GM18526 (cell line): ENCODE data around the gene GGACT.

Experiments used
- POLR2A ChIP-seq: IDR thresholded peaks from 3 replicates; pipeline ENCODE4 v1.6.1; 2011; ENCODE audit not compliant: insufficient read length; ENCODE audit errors: extremely low read depth

GGACT gene

DNA sequence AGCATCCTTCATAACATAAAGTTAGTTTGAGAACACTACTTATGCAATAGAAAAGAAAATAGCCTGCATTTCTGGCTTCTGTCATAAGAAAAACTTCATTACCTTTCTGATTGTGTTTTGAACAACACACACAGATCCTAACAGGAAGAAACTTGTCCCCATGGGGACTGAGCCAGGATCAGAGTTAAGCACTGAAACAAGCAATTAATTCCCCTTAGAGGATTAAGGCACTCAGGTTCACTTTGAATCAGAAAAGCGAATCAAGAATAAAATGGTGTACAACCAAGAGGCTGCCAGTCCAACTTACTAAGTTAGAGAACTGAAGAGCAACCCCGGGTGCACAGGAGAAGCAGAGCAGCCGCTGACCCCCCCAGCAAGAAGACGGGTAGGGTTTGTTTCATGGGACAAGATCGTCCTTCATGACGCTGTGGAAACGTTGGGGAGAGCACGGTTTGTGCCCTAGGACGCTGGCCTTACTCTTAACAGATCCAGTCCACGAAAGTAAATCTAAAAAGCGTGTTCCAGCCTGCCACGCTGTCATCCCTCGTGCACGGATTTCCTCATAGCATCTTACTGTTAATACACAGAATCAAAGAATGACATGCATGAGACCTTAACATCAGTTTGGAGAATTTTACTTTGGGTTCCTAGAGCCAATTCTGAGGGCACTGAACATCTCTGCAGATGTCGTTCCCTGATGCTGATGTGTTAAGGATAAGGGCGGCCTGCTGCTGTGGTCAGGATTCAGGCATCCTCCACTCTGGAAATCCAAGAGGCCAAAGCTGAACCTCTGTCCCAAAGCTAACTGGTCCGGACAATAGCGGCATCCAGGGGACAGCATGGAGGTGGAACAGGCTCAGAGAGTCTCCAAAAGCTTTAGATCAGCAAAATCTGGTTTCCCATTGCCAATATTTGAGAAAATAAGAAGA is 46.4 kb downstream of the GGACT start:
- no peak for TF ChIP-seq POLR2A

DNA sequence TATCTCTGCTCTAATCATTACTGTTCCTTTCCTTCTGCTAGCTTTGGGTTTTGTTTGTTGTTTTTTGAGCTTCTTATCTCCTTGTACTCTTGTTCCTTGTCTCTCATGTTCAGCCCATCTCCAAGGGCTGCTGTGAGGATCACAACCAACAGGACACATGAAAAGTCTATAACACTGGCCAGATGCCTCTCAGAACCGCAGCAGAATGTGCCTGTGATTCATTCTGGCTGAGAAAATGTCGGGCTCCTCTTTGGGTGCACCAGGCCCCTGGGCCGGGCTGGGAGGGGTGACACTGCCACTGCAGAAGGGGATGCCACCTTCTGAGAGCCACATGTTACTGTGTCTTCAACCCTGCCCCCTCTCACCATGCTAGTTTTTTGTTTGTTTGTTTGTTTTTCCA is 48.0 kb downstream of the GGACT start:
- no peak for TF ChIP-seq POLR2A

DNA sequence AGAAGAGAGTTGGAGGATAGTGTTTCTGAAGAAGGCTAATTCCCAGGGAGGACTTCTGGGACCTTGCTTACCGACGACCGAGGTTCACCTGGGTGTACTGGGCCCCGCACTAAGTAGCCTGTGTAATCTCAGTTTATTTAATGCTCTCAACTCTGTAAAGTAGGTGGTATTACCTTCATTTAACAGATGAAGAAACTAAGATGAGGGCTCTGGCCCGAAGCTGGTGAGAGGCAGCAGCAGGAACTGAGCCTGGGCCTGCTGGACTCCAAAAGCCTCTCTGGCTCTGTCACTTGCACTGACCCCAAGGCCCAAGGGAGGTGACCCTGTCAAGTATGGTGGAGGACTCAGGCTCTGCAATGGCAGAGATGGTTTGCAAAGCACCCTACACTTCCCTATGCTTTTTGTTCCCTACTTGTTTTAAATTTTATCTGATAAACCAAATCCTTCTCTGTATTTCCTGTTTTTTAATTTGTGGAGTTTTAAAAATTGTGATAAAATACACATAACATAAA is 50.6 kb downstream of the GGACT start:
- TF ChIP-seq POLR2A = no peak

DNA sequence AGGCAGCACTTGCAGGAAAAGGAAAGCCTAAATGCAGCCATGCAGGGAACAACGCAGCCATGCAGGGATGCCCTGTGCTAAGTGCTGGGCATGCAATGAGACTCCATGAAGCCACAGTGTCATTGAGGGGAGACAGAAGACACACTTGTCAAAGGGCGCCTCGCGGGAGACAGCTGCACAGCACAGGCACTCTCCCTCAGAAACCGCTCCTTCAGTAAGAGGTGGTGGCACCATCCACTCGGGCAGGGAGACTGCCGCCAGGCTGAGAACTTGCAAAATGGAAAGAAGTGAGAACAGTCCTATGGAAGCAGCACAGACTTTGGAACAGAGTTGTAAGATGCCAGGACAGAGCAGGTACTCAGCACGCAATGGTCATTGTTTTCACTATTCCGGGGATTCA is 51.1 kb downstream of the GGACT start:
- TF ChIP-seq POLR2A = no peak

DNA sequence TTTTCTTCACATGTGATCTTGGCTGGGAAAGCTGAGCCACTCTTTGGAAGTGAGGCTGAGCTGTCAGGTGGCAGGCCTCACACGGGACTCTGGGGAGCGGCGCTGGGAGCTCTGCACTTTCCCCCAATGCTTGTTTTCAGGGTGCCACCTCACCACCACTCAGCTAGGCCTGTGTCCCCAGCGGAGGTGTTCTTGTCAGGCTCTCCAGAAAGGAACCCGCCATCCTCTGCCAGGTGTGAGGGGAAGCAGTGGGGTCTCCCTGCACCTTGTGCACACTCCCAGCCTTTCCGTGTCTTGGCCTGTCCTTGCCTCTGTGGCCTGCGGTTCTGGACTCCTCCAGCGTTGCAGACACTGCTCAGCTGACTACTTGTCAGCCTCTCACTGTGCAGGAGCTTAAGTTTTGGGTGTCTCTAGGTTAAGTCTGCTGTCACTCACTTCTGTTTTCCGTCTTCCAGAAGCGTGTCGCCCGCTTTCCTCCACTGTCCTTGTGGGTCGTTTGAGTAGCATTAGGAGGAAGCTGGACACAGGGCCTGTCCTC is 51.9 kb downstream of the GGACT start:
- TF ChIP-seq POLR2A = no peak

DNA sequence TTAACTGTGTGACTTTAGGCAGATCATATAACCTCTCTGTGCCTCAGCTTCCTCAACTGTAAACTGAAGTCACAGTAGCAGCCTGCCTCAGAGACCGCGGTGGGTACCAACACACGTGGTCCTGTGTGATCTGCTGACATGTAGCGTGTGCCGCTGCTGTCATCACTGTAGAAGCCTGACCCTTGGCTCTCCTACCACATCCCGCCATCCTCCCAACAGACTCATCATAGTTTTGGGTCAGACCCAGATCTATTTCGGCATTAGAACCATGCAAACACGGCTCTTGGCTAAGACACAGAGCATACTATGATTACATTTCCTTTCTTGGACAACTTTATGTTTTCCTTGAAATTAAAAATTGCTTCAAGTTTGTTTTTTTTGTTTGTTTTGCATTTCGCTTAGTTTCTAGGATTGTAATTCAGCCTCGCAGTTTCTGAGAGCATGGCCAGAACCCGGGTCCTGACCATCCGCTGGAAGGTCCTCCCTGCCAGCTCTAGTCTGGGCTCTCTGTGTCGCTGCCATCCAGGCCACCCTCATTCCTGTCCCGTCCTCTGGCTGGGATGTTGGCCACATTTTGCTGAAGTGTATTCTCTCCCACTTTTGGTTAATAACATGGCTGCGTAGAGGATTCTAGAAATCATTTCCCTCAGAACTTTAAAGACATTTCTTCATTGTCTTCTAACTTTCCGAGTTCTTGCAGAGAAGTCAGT is 53.0 kb downstream of the GGACT start:
- no peak for TF ChIP-seq POLR2A

DNA sequence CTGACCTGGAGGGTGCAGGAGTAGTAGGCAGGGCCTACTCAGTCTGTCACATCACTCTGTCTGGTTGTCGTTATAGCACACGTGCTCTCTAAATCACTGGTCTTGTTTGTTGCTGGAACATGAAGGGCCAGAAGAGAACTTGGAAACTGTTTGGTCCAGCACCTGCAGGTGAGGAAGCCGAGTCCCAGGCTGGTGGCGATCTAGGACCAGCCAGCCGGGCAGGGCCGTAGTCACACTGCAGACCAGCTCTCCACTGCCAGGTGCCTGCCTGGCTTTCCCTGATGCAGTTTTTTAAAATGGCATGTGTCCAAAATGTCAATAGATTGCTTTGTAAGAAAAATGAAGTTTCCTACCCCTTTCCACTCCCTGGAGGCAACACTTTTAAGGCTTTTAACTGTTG is 53.7 kb downstream of the GGACT start:
- TF ChIP-seq POLR2A = no peak

DNA sequence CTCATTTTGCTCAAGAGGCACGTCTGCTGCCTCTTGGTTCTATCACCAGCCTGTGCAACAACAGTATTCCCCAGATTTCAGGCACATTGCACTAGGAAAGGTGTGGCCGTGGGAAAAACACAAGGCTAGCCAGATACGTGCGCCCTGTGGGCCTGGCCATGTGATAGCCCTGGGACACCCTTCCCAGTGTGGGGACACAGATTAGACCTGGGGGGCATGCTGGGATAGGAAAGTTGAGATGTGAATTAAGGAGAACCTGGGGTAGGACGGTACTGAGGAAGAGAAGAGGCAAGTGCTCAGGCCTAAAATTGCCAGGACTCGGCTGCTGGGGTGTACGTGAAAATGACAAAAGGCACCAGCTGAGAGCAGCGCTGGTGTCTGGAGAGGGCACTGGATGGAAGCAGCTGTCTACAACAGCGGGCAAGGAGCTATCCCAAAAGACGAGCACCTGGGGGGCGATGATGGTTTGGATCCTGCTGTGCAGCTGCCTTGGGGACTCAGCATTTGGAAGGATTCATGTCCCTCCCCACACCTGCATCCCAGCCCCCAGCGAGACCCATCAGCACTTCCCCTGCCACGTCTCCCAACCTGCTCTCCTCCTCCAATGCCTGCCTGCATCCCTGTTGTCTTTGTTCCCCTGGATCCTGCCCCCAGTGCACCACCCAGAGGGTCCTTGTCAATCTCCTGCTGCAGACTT is 54.3 kb downstream of the GGACT start:
- TF ChIP-seq POLR2A = no peak

DNA sequence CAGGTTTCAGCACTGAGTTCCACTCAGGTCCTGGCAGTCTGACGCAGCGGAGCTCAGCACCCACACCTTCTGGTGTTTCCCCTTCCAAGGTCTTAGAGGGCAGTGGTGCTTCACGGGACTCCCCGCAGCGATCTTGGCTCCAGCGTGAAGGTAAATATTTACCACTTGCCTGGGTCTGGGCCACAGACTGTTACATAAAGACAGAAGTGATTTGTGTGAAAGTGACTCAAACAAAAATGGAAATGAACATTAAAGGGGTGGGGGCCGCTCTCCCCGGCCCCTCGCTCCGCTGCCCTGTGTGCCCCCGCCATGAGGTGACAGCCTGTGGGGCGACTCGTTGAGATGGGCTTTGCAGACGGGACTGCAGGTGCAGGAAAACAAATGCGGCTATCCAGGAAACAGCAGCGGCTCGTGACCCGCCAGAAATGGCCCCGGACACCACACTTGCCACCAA is 55.0 kb downstream of the GGACT start:
- no peak for TF ChIP-seq POLR2A

DNA sequence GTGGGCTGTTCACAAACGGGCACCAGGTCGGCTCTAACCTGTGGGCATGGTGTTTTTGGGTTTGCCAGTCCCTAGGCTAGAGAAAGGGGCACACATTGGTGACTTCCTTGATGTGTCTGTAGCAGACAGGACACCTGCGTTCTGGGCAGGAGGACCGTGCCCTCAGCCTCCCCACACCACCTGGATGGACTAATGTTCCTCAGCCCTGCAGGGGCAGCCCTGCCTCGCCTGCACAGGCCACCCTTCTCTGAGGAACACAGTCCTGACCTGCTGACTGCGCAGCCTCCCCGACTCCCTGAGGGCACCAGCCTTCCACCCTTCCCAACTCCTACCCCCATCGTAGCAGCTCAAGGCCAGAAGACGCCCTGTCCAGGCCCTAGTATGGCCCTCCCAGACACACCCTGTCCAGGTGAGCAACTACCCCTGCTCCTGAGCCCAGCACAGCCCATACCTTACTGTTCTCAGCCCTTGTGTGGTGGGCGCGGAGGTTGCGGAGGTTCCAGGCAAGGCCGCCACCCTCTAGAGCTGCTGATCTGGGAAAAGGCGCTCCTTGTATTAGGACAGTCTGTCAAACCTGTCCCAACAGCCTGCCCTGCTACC is 55.7 kb downstream of the GGACT start:
- no peak for TF ChIP-seq POLR2A

DNA sequence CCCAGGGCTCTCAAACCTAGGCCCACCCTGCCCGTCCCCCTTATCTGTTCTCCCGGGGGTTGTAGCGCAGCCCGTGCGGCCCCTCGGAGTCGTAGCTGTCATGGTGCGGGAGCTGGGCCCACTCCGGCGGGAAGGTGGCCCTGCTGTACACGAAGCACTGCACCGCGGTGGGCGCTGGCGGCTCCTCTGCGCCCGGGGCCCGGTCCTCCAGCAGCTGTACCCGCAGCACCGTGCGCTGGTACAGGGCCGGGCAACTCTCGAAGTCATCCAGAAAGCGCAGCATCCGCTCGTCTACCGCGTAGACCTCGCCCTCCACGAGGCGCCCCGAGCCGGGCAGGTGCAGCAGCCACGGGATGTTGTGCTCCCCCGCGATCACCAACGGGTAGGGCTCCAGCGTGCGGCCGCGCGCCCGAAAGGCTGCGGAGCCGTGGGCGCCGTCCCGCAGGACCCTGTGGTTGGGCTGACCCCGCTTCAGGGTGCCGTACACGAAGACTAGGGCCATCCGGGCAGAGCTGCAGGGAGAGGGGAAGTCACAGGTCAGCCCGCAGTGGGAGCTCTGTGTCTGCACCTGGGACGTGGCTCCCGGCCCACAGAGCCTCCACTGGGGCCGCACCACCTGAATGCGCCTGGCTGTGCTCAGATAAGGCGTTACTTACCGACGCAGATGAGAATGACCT is 56.4 kb downstream of the GGACT start:
- no peak for TF ChIP-seq POLR2A

DNA sequence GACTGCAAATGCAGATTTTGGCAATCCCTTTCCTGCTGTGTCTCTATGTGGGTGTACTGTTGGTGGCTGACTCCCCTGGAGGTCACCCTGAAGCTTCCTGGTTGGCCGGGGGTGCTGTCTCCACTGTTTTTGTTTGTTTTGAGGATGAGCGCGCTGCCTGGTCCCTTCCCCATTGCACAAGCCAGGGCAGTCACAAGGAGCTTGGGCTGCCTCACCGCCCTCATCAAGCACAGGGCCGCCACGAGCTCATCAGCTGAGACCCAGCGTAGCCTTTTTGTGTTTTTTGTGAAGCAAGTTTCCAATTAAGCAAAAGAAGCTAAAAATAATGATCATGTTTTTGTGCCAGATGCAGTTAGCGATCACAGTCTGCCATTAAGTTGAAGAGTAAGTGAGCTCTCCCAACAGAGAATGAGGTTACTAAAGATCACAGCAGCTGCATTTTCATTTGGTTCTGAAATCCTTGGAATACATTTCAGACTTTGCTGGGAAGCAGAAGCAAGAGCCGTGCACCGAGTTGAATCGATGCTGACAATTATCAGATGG is 57.8 kb downstream of the GGACT start:
- no peak for TF ChIP-seq POLR2A

DNA sequence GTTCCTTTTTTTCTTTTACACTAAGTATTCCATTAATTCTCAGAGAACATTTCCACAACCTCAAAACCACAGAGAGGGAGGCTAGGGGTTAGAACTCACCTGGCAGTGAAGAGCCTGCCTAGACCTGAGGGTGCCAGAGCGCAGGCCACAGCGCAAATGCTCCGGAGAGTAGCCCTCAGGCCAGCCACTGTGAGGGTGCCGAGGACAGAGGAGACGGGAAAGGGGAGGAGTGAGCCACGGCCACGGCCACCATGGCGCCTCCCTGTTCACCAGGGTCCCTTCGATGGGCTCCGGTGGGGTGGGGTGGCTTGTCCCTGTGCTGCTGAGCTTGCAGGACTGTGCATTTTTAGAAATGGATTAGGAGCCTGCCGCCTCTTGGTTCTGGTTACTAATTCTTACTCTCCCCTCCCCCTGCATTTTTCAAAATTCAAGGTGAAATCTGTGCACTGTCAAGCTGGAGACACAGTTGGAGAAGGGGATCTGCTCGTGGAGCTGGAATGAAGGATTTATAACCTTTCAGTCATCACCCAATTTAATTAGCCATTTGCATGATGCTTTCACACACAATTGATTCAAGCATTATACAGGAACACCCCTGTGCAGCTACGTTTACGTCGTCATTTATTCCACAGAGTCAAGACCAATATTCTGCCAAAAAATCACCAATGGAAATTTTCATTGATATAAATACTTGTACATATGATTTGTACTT is 58.8 kb downstream of the GGACT start:
- TF ChIP-seq POLR2A = no peak
